K562 (cell line): ENCODE results near the gene SFXN3. TPM values are rescaled to one million over a fixed set of nuclear protein-coding genes. Genes with fewer than 3 reads are reported as not detected.

Experiments
- ATAC-seq: fragments of 200-7000 bp; cut with Tn5 transposase; 3 replicates; pipeline ENCODE4 v1.9.1; 2020; ENCODE audit warnings: moderate library complexity
- BruUV-seq: library from RNA; stranded (reverse); fragments of 400-500 nt; replicated peaks from 2 replicates; lab custom pipeline; 2021; lab: Mats Ljungman, UMichigan
- CTCF ChIA-PET: fragments of 300-600 bp; formaldehyde crosslinking; extraction: SDS; loops from one replicate; lab custom pipeline; 2021; ENCODE audit warnings: low intra/inter-chr PET ratio; lab: Yijun Ruan, JAX
- POLR2A ChIA-PET: fragments of 300-600, 350-650 bp; sonication (Branson Sonifier 250); formaldehyde crosslinking; extraction: SDS; loops from one replicate; lab custom pipeline; 2021; ENCODE audit warnings: antibody characterized with exemption, inconsistent platforms; lab: Yijun Ruan, JAX
- DNase-seq, 4 experiments: peaks; one replicate each; pipeline versions ENCODE4 v3.0.0 to v3.0.0-alpha.2; 2011 to 2018; ENCODE audit warnings: low spot score in 3 of 4, mixed read lengths in 3 of 4; ENCODE audit errors: extremely low read depth in 1 of 4
- FAIRE-seq: peaks from 2 replicates; lab custom pipeline; 2011; peaks lifted over from hg19 to GRCh38; lab: Jason Lieb, UNC
- H2AFZ ChIP-seq: 2 replicates; pipeline ENCODE4 v1.6.0; 2011; ENCODE audit warnings: low read depth, low read length, control low read depth, inconsistent platforms
- H3K27ac ChIP-seq: fragments of 200-600 bp; 3 replicates; pipeline ENCODE4 v1.8.0; 2011; ENCODE audit warnings: low read depth, mild to moderate bottlenecking, control low read depth, inconsistent platforms, low read length, moderate library complexity, mixed read lengths; ENCODE audit errors: extremely low read depth
- H3K27me3 ChIP-seq, 2 experiments: fragments of 300-600 bp in 1 of 2; 2 replicates in 1 of 2; 3 replicates in 1 of 2; pipeline versions ENCODE4 v1.6.0 to v1.8.0; 2011; ENCODE audit warnings: inconsistent platforms in 2 of 2, low read length in 2 of 2, mild to moderate bottlenecking in 1 of 2, mixed read lengths in 1 of 2, moderate library complexity in 1 of 2; ENCODE audit not compliant: control insufficient read depth in 2 of 2, insufficient read depth in 2 of 2
- H3K36me3 ChIP-seq: fragments of 300-600 bp; 3 replicates; pipeline ENCODE4 v1.8.0; 2011; ENCODE audit warnings: mild to moderate bottlenecking, low read length, inconsistent platforms; ENCODE audit not compliant: control insufficient read depth, insufficient read depth
- H3K4me1 ChIP-seq, 2 experiments: fragments of 200-600 bp in 1 of 2; replicated peaks in 1 of 2; 2 replicates in 1 of 2; 3 replicates in 1 of 2; pipeline versions ENCODE4 v1.5.1 to v1.8.0; 2011; ENCODE audit warnings: inconsistent platforms in 2 of 2, low read length in 2 of 2, mild to moderate bottlenecking in 1 of 2, mixed read lengths in 1 of 2, moderate library complexity in 1 of 2; ENCODE audit not compliant: control insufficient read depth in 2 of 2, insufficient read depth in 2 of 2
- H3K4me2 ChIP-seq: 2 replicates; pipeline ENCODE4 v1.6.1; 2011; ENCODE audit warnings: low read length, control low read depth, inconsistent platforms, mixed read lengths; ENCODE audit not compliant: insufficient read depth
- H3K4me3 ChIP-seq: fragments of 200-600 bp; sonication (generic), shearing (Covaris generic); 2 replicates; pipeline ENCODE4 v1.5.1; 2016; ENCODE audit warnings: control low read depth, inconsistent platforms
- H3K79me2 ChIP-seq: fragments of 200-600 bp; 3 replicates; pipeline ENCODE4 v1.8.0; 2011; ENCODE audit warnings: low read length, inconsistent platforms; ENCODE audit not compliant: control insufficient read depth, insufficient read depth
- H3K9ac ChIP-seq, 2 experiments: 2 replicates each; pipeline versions ENCODE4 v1.6.0 to v1.6.1; 2011; ENCODE audit warnings: low read depth in 2 of 2, low read length in 2 of 2, control low read depth in 1 of 2, inconsistent platforms in 1 of 2, mild to moderate bottlenecking in 1 of 2, mixed read lengths in 1 of 2; ENCODE audit not compliant: insufficient read depth in 1 of 2
- H3K9me1 ChIP-seq: one replicate; pipeline ENCODE4 v1.6.0; 2011; ENCODE audit warnings: inconsistent platforms, mild to moderate bottlenecking, low read length, moderate library complexity; ENCODE audit not compliant: control insufficient read depth, insufficient read depth
- H3K9me3 ChIP-seq: replicated peaks from 2 replicates; pipeline ENCODE4 v1.5.1; 2011; ENCODE audit warnings: low read depth, low read length, inconsistent platforms; ENCODE audit not compliant: control insufficient read depth, insufficient read depth
- H4K20me1 ChIP-seq: replicated peaks from 2 replicates; pipeline ENCODE4 v1.6.1; 2011; ENCODE audit warnings: low read length, inconsistent platforms, mixed read lengths; ENCODE audit not compliant: control insufficient read depth, insufficient read depth
- ATF7 ChIP-seq: fragments of 450-650 bp; IDR thresholded peaks from 2 replicates; pipeline ENCODE4 v1.7.1; 2014; ENCODE audit warnings: mild to moderate bottlenecking, moderate library complexity
- CBX3 ChIP-seq, 2 experiments: IDR thresholded peaks; 1 replicate in 1 of 2; 2 replicates in 1 of 2; pipeline ENCODE4 v1.6.1; 2012; ENCODE audit warnings: inconsistent platforms in 2 of 2, low read length in 2 of 2, borderline replicate concordance in 1 of 2, control low read depth in 1 of 2
- FOXJ2 ChIP-seq: fragments of 200-800 bp; sonication (Bioruptor generic); IDR thresholded peaks from 2 replicates; pipeline ENCODE4 v1.6.1; 2016; ENCODE audit warnings: missing genetic modification characterization, missing compliant biosample characterization
- HEY1 ChIP-seq: fragments of 250-450 bp; sonication (Bioruptor Pico); IDR thresholded peaks from 2 replicates; pipeline ENCODE4 v1.5.0; 2020; ENCODE audit warnings: mild to moderate bottlenecking, moderate library complexity, borderline replicate concordance
- MEF2D ChIP-seq: conservative IDR thresholded peaks from 2 replicates; pipeline ENCODE4 v1.6.1; 2016; ENCODE audit warnings: low read depth, missing genetic modification characterization, missing compliant biosample characterization
- MYC ChIP-seq, 2 experiments: fragments of 250-450 bp in 1 of 2; sonication (Bioruptor Pico) in 1 of 2; IDR thresholded peaks; 2 replicates each; pipeline versions ENCODE4 v1.5.1 to v1.6.1; 2012 to 2021; ENCODE audit warnings: low read depth in 2 of 2, borderline replicate concordance in 1 of 2, improper control_type of control experiment in 1 of 2, low read length in 1 of 2, mild to moderate bottlenecking in 1 of 2, moderate library complexity in 1 of 2
- NCOA2 ChIP-seq, 2 experiments: fragments of 450-650 bp; IDR thresholded peaks; 2 replicates each; pipeline ENCODE4 v1.6.1; 2018; ENCODE audit warnings: mild to moderate bottlenecking in 2 of 2, moderate library complexity in 1 of 2; ENCODE audit not compliant: partially characterized antibody in 2 of 2
- PML ChIP-seq: IDR thresholded peaks from 2 replicates; pipeline ENCODE4 v1.6.1; 2012; ENCODE audit warnings: low read length, inconsistent platforms
- SIN3A ChIP-seq, 2 experiments: fragments of 150-350 bp in 1 of 2; IDR thresholded peaks; 2 replicates each; pipeline ENCODE4 v1.6.1; 2011 to 2016; ENCODE audit warnings: borderline replicate concordance in 2 of 2, low read depth in 2 of 2, low read length in 2 of 2, mild to moderate bottlenecking in 2 of 2, moderate library complexity in 2 of 2; ENCODE audit not compliant: control insufficient read depth in 1 of 2
- SUPT5H ChIP-seq: fragments of 450-650 bp; IDR thresholded peaks from 2 replicates; pipeline ENCODE4 v1.6.1; 2016
- TAL1 ChIP-seq: fragments of 450-650 bp; IDR thresholded peaks from 2 replicates; pipeline ENCODE4 v1.6.1; 2016; ENCODE audit warnings: mild to moderate bottlenecking
- TCF7 ChIP-seq: sonication (generic); IDR thresholded peaks from 2 replicates; pipeline ENCODE4 v1.6.1; 2016; ENCODE audit warnings: antibody characterized with exemption, borderline replicate concordance
- TSC22D4 ChIP-seq: fragments of 450-650 bp; IDR thresholded peaks from 2 replicates; pipeline ENCODE4 v1.6.1; 2016; ENCODE audit warnings: missing genetic modification characterization, missing biosample characterization, control low read depth
- ZNF232 ChIP-seq: sonication (generic); formaldehyde crosslinking; IDR thresholded peaks from 2 replicates; pipeline ENCODE4 v1.8.0; 2022; ENCODE audit warnings: mild to moderate bottlenecking, missing genetic modification reagents
- ZNF384 ChIP-seq: IDR thresholded peaks from 2 replicates; pipeline ENCODE4 v1.6.1; 2012; ENCODE audit warnings: low read depth, low read length, improper control_type of control experiment
- ZNF778 ChIP-seq: fragments of 450-650 bp; formaldehyde crosslinking; IDR thresholded peaks from 2 replicates; pipeline ENCODE4 v1.4.0; 2020; ENCODE audit warnings: mild to moderate bottlenecking, moderate library complexity
- ZNF780A ChIP-seq: fragments of 250-450 bp; sonication (Bioruptor Pico); IDR thresholded peaks from 2 replicates; pipeline ENCODE4 v1.5.0; 2021; ENCODE audit warnings: mild to moderate bottlenecking
- WGBS: fragments of 100-300 bp; shearing (Covaris generic); methylation state at CpG from one replicate; pipeline ENCODE4 v1.1.6; 2016; ENCODE audit warnings: low coverage, mixed read lengths; ENCODE audit not compliant: insufficient coverage; ENCODE audit errors: missing lambda C conversion rate; 5-methylcytosine and 5-hydroxymethylcytosine counted together
- in situ Hi-C: fragments of 300-500 bp; cut with MboI; formaldehyde crosslinking; loops from 4 replicates; pipeline ENCODE4 v1.15.0; 2018; ENCODE audit warnings: inconsistent platforms, mixed read lengths
- intact Hi-C: fragments of 100-400 bp; cut with micrococcal nuclease; formaldehyde crosslinking; loops from 2 replicates; pipeline ENCODE4 v1.14.2; 2022
- polyA plus RNA-seq, 8 experiments: library from polyadenylated mRNA; depleted of rRNA in 4 of 8; stranded (reverse) in 5 of 8; unstranded in 3 of 8; fragments of >200 nt; fragmentation: Nextera tagmentation in 2 of 8; fragmentation: Illumina TruSeq in 1 of 8; extraction: Ambion mirVana in 2 of 8; extraction: Trizol in 1 of 8; gene quantifications; 2 replicates each; pipeline versions ENCODE4 v1.2.1 to v1.2.3, GENCODE V29; 2011 to 2014; ENCODE audit warnings: inconsistent platforms in 1 of 8, missing spikeins in 1 of 8
- total RNA-seq, 7 experiments: library from RNA; depleted of rRNA in 6 of 7; stranded (reverse); fragments of >200 nt in 6 of 7; fragmentation: Illumina TruSeq in 2 of 7; extraction: Trizol in 2 of 7; gene quantifications; 2 replicates each; pipeline versions ENCODE4 v1.2.1 to v1.2.3, GENCODE V29; 2011 to 2021; ENCODE audit warnings: low replicate concordance in 1 of 7
- TF ChIP-seq, protein P1 (sequence below): fragments of 450-650 bp; conservative IDR thresholded peaks from 2 replicates; pipeline ENCODE4 v1.6.1; 2016; ENCODE audit warnings: missing genetic modification characterization, low read depth, mild to moderate bottlenecking, missing compliant biosample characterization, moderate library complexity

The SFXN3 gene
- total and polyA plus RNA-seq, 9 of the 15 experiments (the other 6 are each of a cell fraction or from before 2014, with no cell fraction given): 0.24 to 4.6 (median 0.86) TPM

DNA sequence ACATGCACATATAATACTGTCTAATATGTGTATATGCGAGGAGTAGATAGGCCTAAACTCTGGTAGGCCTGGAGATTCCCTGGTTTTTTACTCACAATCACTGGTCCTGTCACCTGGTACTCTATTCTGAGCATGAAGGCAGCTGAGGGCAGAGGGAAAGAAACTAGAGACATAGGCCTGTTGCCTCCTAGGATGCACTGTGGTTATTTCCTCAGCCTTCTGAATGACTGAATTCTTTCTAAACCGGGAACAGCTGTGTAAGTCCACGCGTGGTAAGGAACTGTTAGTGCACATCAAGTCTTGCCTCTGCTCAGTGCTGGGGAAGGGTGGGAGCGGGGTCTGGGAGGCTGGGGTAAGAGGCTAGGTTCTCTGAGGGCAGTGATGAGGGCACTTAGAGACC, 38.4 kb downstream of the SFXN3 start:
- POLR2A ChIA-PET: interaction anchor here (0.6 kb wide), 1 partner anchor 24 kb away, joined by 3 read pairs; no protein-coding TSS in a partner anchor
- Histone ChIP-seq H3K36me3 (no peaks in the 10 kb centered on the region), H3K4me1 (peaks cover 37 to 48% of the 10 kb centered on the region in 2 experiments), H4K20me1 (no peaks in the 10 kb centered on the region), H3K27me3 (no peaks in the 10 kb centered on the region), H3K4me3 (no peak overlapping the region), H3K9ac (no peak overlapping the region), H3K4me2 (no peak overlapping the region), H3K79me2 (no peaks in the 10 kb centered on the region), H3K9me1 (no peaks in the 10 kb centered on the region), H2AFZ (no peak overlapping the region), H3K9me3 (no peaks in the 10 kb centered on the region), H3K27ac (no peak overlapping the region)
- ATAC-seq (no peak), DNase-seq (no peak), FAIRE-seq (no peak)
- CTCF ChIA-PET: no interaction called here
- TF ChIP-seq TSC22D4 (tag): no peak
- TF ChIP-seq ZNF232: no peak
- TF ChIP-seq SIN3A (IDR thresholded peaks at IDR 0.05; ENCODE audit: borderline replicate concordance in 2 of 2, control insufficient read depth in 1 of 2, low read depth in 2 of 2, low read length in 2 of 2): no peak
- no peak for TF ChIP-seq TAL1
- TF ChIP-seq NCOA2 (IDR thresholded peaks at IDR 0.05; ENCODE audit: partially characterized antibody in 2 of 2): no peak
- no peak for TF ChIP-seq SUPT5H
- TF ChIP-seq ZNF780A: no peak
- no peak for TF ChIP-seq HEY1 (CRISPR knock-in tag)
- TF ChIP-seq ZNF778 (CRISPR knock-in tag): no peak
- TF ChIP-seq CBX3 (IDR thresholded peaks at IDR 0.05; ENCODE audit: borderline replicate concordance in 1 of 2, low read length in 2 of 2): no peak
- TF ChIP-seq, protein P1, sequence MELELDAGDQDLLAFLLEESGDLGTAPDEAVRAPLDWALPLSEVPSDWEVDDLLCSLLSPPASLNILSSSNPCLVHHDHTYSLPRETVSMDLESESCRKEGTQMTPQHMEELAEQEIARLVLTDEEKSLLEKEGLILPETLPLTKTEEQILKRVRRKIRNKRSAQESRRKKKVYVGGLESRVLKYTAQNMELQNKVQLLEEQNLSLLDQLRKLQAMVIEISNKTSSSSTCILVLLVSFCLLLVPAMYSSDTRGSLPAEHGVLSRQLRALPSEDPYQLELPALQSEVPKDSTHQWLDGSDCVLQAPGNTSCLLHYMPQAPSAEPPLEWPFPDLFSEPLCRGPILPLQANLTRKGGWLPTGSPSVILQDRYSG (tag): no peak
- no peak for TF ChIP-seq FOXJ2 (tag)
- no peak for TF ChIP-seq MYC (IDR thresholded peaks at IDR 0.05; ENCODE audit: low read depth, low read length)
- TF ChIP-seq MYC (CRISPR knock-in tag; IDR thresholded peaks at IDR 0.05; ENCODE audit: borderline replicate concordance, low read depth): no peak
- no peak for TF ChIP-seq TCF7
- no peak for TF ChIP-seq ATF7
- no peak for TF ChIP-seq MEF2D (tag)
- TF ChIP-seq ZNF384: no peak
- TF ChIP-seq PML: no peak
- in situ Hi-C loops (no loop called here), intact Hi-C loops (loop anchor here (5.0 to 10.0 kb wide), 3 partner anchors 37 to 985 kb away; partner anchors contain the start of genes ARMH3, PDZD7 and SFXN3)
- no TSS peak for BruUV-seq
- 79% methylated on average over 5 of the region's 5 CpGs for WGBS
